ENCODE results near the gene PLEKHN1. TPM values are rescaled to one million over a fixed set of nuclear protein-coding genes. Genes with fewer than 3 reads are reported as not detected.
A peak's percentile ranks its signal among the peaks of the same experiment; 100 is the strongest.

Gene PLEKHN1
- total RNA-seq, 2 experiments from 2014 or later, result 3.2 TPM

DNA sequence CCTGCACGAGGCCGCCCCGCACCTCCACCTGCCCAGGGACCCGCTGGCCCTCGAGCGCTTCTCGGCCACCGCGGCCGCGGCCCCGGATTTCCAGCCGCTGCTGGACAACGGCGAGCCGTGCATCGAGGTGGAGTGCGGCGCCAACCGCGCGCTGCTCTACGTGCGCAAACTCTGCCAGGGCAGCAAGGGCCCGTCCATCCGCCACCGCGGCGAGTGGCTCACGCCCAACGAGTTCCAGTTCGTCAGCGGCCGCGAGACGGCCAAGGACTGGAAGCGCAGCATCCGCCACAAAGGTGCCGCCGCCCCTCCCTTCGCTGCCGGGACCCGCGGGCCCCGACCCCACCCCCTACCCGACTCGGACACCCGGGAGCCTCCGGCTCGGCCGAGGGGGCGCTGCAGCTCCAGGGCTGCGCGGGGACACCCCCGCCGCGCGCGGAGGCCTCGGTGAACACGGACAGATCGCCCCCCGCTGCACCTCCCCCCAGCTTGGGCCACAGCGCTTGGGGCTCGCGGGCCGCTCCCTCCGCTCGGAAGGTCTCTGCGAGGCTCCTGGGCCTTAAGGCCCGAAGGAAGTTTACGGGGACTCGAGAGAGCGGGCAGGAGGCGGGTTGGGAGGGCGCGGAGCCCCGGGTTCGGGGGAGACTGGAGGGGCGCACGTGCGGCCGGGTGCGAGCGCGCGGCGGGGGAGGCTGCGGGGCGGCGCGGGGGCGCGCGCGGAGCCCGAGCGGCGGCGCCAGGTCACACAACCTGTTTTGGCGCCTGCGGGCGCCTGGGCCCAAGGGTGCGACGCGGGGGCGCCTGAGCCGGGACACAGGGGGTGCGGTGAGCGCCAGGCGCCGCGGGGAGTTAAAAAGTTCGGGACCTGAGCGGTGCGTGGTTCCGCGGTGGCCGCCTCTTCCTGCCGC, 41.4 kb upstream of the PLEKHN1 start:
- H3K4me1 Mint-ChIP-seq, result peaks cover 7% of the 10 kb centered on the region
- H3K27me3 Mint-ChIP-seq, result peaks cover 54% of the 10 kb centered on the region
- ChIA-PET CTCF (no interaction called here), POLR2A (no interaction called here)
- DNase-seq, result no peak
- no peaks in the 10 kb centered on the region for H3K9me3 Mint-ChIP-seq
- H3K4me3 Mint-ChIP-seq, result no peak overlapping the region
- H3K36me3 Mint-ChIP-seq (ENCODE audit: low read depth), result no peaks in the 10 kb centered on the region
- no peak overlapping the region for H3K27ac Mint-ChIP-seq

DNA sequence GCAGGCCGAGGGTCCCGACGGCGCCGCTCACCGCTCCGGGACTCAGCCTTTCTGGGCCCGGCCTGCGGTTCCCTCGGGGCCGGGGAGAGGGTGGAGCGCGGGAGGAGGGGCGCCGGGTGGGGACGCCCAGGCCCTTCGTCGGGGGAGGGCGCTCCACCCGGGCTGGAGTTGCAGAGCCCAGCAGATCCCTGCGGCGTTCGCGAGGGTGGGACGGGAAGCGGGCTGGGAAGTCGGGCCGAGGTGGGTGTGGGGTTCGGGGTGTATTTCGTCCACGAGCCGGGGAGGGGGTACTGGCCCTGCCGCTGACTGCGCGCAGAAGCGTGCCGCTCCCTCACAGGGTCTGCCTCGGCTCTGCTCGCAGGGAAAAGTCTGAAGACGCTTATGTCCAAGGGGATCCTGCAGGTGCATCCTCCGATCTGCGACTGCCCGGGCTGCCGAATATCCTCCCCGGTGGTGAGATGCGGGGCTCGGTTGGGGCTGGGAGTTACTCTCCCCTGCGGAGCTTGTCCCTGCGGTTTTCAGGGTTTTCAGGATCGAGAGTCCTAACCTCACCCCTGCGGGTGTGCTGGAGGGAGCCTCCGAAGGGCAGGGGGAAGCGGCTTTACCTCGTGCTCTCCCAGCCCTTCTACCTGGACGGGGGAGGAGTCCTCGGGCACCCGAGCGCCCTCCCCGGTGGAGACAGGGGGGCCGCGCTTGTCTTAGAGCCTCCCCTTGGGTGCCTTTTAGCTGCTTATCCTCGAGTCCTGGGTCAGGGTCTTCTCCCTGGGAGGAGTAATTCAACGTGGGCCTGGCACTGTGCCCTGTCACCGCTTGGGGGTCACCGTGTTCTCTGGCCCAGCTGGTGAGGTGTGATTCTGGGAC, 40.5 kb upstream of the PLEKHN1 start:
- ChIA-PET CTCF (interaction anchor here (0.5 to 1.6 kb wide), 3 partner anchors 11 to 46 kb away, joined by 3 to 4 read pairs (median 3); no protein-coding TSS in a partner anchor), POLR2A (no interaction called here)
- Mint-ChIP-seq H3K27ac (no peak overlapping the region), H3K27me3 (peaks cover 48% of the 10 kb centered on the region), H3K4me3 (peak overlapping the region; percentile 5), H3K9me3 (no peaks in the 10 kb centered on the region), H3K36me3 (ENCODE audit: low read depth) (no peaks in the 10 kb centered on the region), H3K4me1 (peaks cover 4% of the 10 kb centered on the region)
- DNase-seq, result no peak

DNA sequence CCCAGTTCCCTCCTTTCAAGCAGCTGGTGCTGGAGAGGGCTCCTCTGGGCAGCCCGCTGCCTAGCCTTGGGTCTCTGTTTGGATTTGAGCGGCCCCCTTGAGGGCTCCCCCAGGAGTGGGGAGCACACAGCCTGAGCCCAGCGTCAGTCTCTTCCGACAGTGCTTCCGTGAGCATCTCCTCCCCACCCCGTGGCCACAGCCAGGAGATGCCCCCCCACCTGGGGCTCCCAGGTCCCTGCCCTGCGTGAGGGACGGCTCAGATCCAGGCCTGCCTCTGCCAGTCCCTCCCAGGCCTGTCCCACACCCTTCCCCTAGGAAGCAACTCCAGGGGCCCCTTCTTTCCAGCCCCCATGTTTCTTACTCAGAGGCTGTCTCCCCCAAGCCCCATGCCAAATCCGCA, 39.0 kb upstream of the PLEKHN1 start:
- H3K27me3 Mint-ChIP-seq, result peaks cover 43% of the 10 kb centered on the region
- no peaks in the 10 kb centered on the region for H3K9me3 Mint-ChIP-seq
- H3K4me1 Mint-ChIP-seq, result peaks cover 4% of the 10 kb centered on the region
- no peaks in the 10 kb centered on the region for H3K36me3 Mint-ChIP-seq (ENCODE audit: low read depth)
- H3K27ac Mint-ChIP-seq, result no peak overlapping the region
- ChIA-PET POLR2A (no interaction called here), CTCF (interaction anchor here (1.4 kb wide), 1 partner anchor 12 kb away, joined by 3 read pairs; no protein-coding TSS in a partner anchor)
- H3K4me3 Mint-ChIP-seq, result no peak overlapping the region
- DNase-seq, result no peak

DNA sequence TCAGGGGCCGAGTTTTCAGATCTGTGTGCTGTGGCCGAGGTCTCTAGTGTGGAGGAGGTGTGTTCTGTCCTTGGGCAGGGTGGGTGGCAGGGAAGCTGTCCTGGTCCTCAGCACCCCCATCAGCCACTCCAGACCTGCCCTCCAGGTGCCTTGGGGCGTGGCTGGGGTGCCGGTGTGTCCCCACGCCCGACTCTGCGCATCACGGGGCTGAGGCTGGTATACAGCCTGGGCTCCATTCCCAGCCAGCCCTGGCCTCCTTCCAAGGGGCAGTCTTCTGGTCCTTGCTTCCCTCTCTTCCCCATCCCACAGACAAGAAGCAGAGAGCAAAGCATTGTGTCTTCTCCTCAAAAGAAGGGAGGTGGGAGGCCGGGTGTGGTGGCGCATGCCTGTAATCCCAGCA, 38.5 kb upstream of the PLEKHN1 start:
- H3K36me3 Mint-ChIP-seq (ENCODE audit: low read depth), result no peaks in the 10 kb centered on the region
- DNase-seq, result no peak
- ChIA-PET POLR2A (no interaction called here), CTCF (interaction anchor here (1.4 kb wide), 1 partner anchor 13 kb away, joined by 3 read pairs; no protein-coding TSS in a partner anchor)
- no peaks in the 10 kb centered on the region for H3K9me3 Mint-ChIP-seq
- no peak overlapping the region for H3K27ac Mint-ChIP-seq
- no peak overlapping the region for H3K4me3 Mint-ChIP-seq
- peaks cover 38% of the 10 kb centered on the region for H3K27me3 Mint-ChIP-seq
- peaks cover 4% of the 10 kb centered on the region for H3K4me1 Mint-ChIP-seq

- ChIA-PET POLR2A (interaction anchor here (0.7 kb wide), 1 partner anchor 54 kb away, joined by 4 read pairs; no protein-coding TSS in a partner anchor), CTCF (no interaction called here)
- DNase-seq, result no peak
- H3K9me3 Mint-ChIP-seq, result no peaks in the 10 kb centered on the region
- H3K36me3 Mint-ChIP-seq (ENCODE audit: low read depth), result no peaks in the 10 kb centered on the region
- no peak overlapping the region for H3K4me3 Mint-ChIP-seq
- H3K27ac Mint-ChIP-seq, result no peak overlapping the region
- H3K4me1 Mint-ChIP-seq, result no peaks in the 10 kb centered on the region
- peaks cover 34% of the 10 kb centered on the region for H3K27me3 Mint-ChIP-seq
Measured at GRCh38 chr1:928825-929661, 37.2 kb upstream of the PLEKHN1 start.

GRCh38 chr1:929712-930632, 36.3 kb upstream of the PLEKHN1 start:
- no peak for DNase-seq
- no peaks in the 10 kb centered on the region for H3K4me1 Mint-ChIP-seq
- no peak overlapping the region for H3K4me3 Mint-ChIP-seq
- H3K36me3 Mint-ChIP-seq (ENCODE audit: low read depth), result no peaks in the 10 kb centered on the region
- H3K9me3 Mint-ChIP-seq, result no peaks in the 10 kb centered on the region
- CTCF ChIA-PET, result interaction anchor here (1.6 kb wide), 1 partner anchor 10 kb away, joined by 6 read pairs; no protein-coding TSS in a partner anchor
- H3K27me3 Mint-ChIP-seq, result peaks cover 36% of the 10 kb centered on the region
- H3K27ac Mint-ChIP-seq, result no peak overlapping the region
- POLR2A ChIA-PET, result interaction anchor here (0.7 kb wide), 1 partner anchor 55 kb away, joined by 4 read pairs; no protein-coding TSS in a partner anchor

- H3K9me3 Mint-ChIP-seq, result no peaks in the 10 kb centered on the region
- ChIA-PET CTCF (interaction anchor here (1.6 kb wide), 1 partner anchor 9 kb away, joined by 6 read pairs; no protein-coding TSS in a partner anchor), POLR2A (no interaction called here)
- H3K27ac Mint-ChIP-seq, result no peak overlapping the region
- H3K4me1 Mint-ChIP-seq, result no peaks in the 10 kb centered on the region
- no peak overlapping the region for H3K4me3 Mint-ChIP-seq
- no peaks in the 10 kb centered on the region for H3K36me3 Mint-ChIP-seq (ENCODE audit: low read depth)
- DNase-seq, result no peak
- H3K27me3 Mint-ChIP-seq, result peaks cover 40% of the 10 kb centered on the region
Measured at GRCh38 chr1:930633-931138, 35.6 kb upstream of the PLEKHN1 start.

DNA sequence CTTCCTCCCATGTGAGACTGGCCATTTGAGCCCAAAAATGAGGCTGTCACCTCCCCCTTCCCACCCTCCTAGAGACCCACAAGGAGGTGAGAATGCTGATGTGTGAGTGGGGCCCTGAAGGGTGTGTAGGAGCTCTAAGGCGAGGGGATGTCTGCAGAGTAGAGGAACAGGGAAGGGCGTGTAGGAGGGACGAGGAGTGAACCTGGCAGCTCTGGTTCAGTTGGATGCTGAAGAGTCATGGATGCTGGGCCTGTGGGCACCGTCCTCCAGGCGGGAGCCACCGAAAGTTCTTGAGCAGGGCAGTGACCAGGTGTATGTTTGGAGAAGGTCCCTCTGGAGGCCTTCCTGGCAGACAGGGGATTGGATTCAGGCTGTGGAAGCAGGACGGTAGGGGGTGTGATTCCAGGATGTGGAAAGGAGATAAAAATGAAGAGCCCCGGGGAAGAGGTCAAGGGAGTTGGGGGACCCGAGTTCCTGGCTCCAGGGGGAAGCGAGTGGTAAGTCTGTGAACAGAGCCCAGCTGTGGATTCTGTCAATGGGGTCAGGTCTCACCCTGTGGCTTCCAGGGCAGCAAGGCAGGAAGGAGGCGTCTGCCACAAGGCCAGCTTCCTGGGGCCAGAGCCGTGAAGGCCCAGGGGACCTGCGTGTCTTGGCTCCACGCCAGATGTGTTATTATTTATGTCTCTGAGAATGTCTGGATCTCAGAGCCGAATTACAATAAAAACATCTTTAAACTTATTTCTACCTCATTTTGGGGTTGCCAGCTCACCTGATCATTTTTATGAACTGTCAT, 34.7 kb upstream of the PLEKHN1 start:
- DNase-seq, result no peak
- peaks cover 33% of the 10 kb centered on the region for H3K27me3 Mint-ChIP-seq
- no peaks in the 10 kb centered on the region for H3K9me3 Mint-ChIP-seq
- ChIA-PET CTCF (interaction anchor here (1.1 to 1.6 kb wide), 3 partner anchors 8 to 27 kb away, joined by 3 to 6 read pairs (median 4); no protein-coding TSS in a partner anchor), POLR2A (no interaction called here)
- H3K4me3 Mint-ChIP-seq, result no peak overlapping the region
- H3K36me3 Mint-ChIP-seq (ENCODE audit: low read depth), result no peaks in the 10 kb centered on the region
- H3K4me1 Mint-ChIP-seq, result no peaks in the 10 kb centered on the region
- peak overlapping the region; percentile 55 for H3K27ac Mint-ChIP-seq

- ChIA-PET POLR2A (no interaction called here), CTCF (interaction anchor here (1.1 to 1.3 kb wide), 2 partner anchors 9 to 27 kb away, joined by 3 to 4 read pairs; no protein-coding TSS in a partner anchor)
- no peak overlapping the region for H3K27ac Mint-ChIP-seq
- no peak overlapping the region for H3K4me3 Mint-ChIP-seq
- H3K27me3 Mint-ChIP-seq, result peaks cover 27% of the 10 kb centered on the region
- DNase-seq, result no peak
- H3K4me1 Mint-ChIP-seq, result no peaks in the 10 kb centered on the region
- no peaks in the 10 kb centered on the region for H3K9me3 Mint-ChIP-seq
- no peaks in the 10 kb centered on the region for H3K36me3 Mint-ChIP-seq (ENCODE audit: low read depth)
Measured at GRCh38 chr1:932173-932510, 34.1 kb upstream of the PLEKHN1 start.

DNA sequence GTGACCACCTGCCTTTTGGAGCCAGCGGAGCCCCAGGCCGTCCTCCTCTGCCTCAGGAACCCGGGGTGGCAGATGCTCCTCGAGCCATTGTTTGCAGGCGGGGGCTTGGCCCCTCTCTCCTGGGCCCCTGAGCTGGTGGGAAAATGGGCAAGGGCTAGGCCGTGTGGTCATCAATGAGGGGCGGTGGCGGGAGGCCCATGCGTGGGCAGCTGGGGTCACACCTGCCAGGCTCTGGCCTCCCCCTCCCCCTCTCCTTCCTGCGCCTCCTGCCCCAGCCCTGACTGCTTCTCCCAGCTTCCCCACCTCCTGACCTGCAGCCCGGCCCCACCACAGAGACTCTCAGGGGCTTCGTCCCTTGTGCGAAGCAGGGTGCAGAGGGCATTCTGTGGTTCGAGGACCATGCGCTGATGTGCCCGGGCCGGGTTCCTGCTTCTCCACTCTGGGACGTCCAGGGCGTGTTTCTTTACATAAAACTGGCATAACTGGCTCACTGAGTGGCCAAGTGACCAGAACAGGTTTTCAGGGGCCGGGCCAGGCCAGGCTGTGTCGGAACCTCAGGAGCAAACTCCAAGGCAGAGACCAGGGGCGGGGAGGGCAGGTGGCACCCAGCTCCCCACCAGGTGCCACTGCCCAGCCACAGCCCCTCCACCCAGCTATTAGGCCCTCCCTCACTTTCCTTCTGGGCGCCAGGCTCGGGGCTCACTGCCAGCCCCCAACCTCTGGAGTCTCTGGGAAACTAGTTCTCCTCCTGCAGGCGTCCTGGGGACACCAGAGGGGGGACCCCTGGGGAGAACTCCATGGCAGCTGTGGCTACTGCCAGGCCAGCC, 33.3 kb upstream of the PLEKHN1 start:
- no peak overlapping the region for H3K4me3 Mint-ChIP-seq
- ChIA-PET CTCF (interaction anchor here (0.7 to 1.3 kb wide), 3 partner anchors 8 to 28 kb away, joined by 3 to 4 read pairs (median 3); no protein-coding TSS in a partner anchor), POLR2A (no interaction called here)
- DNase-seq, result no peak
- peaks cover 23% of the 10 kb centered on the region for H3K27me3 Mint-ChIP-seq
- no peaks in the 10 kb centered on the region for H3K36me3 Mint-ChIP-seq (ENCODE audit: low read depth)
- H3K9me3 Mint-ChIP-seq, result no peaks in the 10 kb centered on the region
- H3K4me1 Mint-ChIP-seq, result no peaks in the 10 kb centered on the region
- H3K27ac Mint-ChIP-seq, result no peak overlapping the region
